HCT116 (cell line): ENCODE measurements around the gene LACTB. TPM values are rescaled to one million over a fixed set of nuclear protein-coding genes. Genes with fewer than 3 reads are reported as not detected.

Experiments
- ATAC-seq: fragments of 200-7000 bp; cut with Tn5 transposase; 2 replicates; pipeline ENCODE4 v1.9.1; 2020; ENCODE audit warnings: mild to moderate bottlenecking, moderate library complexity
- BruUV-seq: library from RNA; stranded (reverse); fragments of 400-500 nt; replicated peaks from 2 replicates; lab custom pipeline; 2021; lab: Mats Ljungman, UMichigan
- CTCF ChIA-PET: fragments of 300-600 bp; sonication (Branson Sonifier 250); formaldehyde crosslinking; loops from one replicate; lab custom pipeline; 2021; ENCODE audit warnings: antibody characterized with exemption; lab: Charles Lee
- POLR2A ChIA-PET: fragments of 300-600, 350-600 bp; sonication (Branson Sonifier 250); formaldehyde crosslinking; loops from one replicate; lab custom pipeline; 2021; ENCODE audit warnings: antibody characterized with exemption; lab: Charles Lee
- RAD21 ChIA-PET, 2 experiments: fragments of 300-600 bp; sonication (Branson Sonifier 250); formaldehyde crosslinking; loops; one replicate each; lab custom pipeline; 2023; ENCODE audit warnings: low total read pairs in 2 of 2; ENCODE audit not compliant: uncharacterized antibody in 2 of 2, unreplicated experiment in 2 of 2, low non-redundant PET in 1 of 2; lab: Charles Lee
- DNase-seq: peaks from one replicate; pipeline ENCODE4 v3.0.0-alpha.2; 2010; ENCODE audit warnings: low read depth, low spot score
- H2AFZ ChIP-seq: fragments of 200-600 bp; shearing (Covaris generic), sonication (generic); 2 replicates; pipeline ENCODE4 v1.6.1; 2017; ENCODE audit warnings: low read depth, mixed run types, mixed read lengths, antibody characterized with exemption, low read length; ENCODE audit not compliant: poor library complexity, severe bottlenecking
- H3K27ac ChIP-seq: 2 replicates; pipeline ENCODE4 v1.5.1; 2012; ENCODE audit warnings: low read depth, low read length
- H3K27me3 ChIP-seq: fragments of 200-600 bp; sonication (generic); 2 replicates; pipeline ENCODE4 v1.6.1; 2016; ENCODE audit warnings: mixed run types, low read length, mixed read lengths; ENCODE audit not compliant: insufficient read depth
- H3K36me3 ChIP-seq, 2 experiments: fragments of 200-500 bp in 1 of 2; fragments of 200-600 bp in 1 of 2; sonication (Bioruptor generic) in 1 of 2; sonication (generic) in 1 of 2; 2 replicates each; pipeline versions ENCODE4 v1.5.1 to v1.6.1; 2014 to 2016; ENCODE audit warnings: low read length in 2 of 2, inconsistent platforms in 1 of 2, mixed read lengths in 1 of 2, mixed run types in 1 of 2; ENCODE audit not compliant: insufficient read depth in 2 of 2, control insufficient read depth in 1 of 2
- H3K4me1 ChIP-seq, 2 experiments: fragments of 200-600 bp in 1 of 2; sonication (generic) in 1 of 2; 2 replicates each; pipeline versions ENCODE4 v1.5.1 to v1.6.1; 2012 to 2017; ENCODE audit warnings: low read length in 2 of 2, inconsistent platforms in 1 of 2, mild to moderate bottlenecking in 1 of 2, mixed read lengths in 1 of 2, mixed run types in 1 of 2, moderate library complexity in 1 of 2; ENCODE audit not compliant: insufficient read depth in 2 of 2, control insufficient read depth in 1 of 2
- H3K4me2 ChIP-seq: fragments of 200-600 bp; sonication (generic); 2 replicates; pipeline ENCODE4 v1.6.1; 2017; ENCODE audit warnings: mixed run types, low read length, mixed read lengths
- H3K4me3 ChIP-seq, 2 experiments: fragments of 200-600 bp in 1 of 2; sonication (generic) in 1 of 2; replicated peaks in 1 of 2; 2 replicates each; pipeline ENCODE4 v1.5.1; 2011 to 2016; ENCODE audit warnings: low read length in 2 of 2, control low read depth in 1 of 2, low read depth in 1 of 2, mild to moderate bottlenecking in 1 of 2, mixed read lengths in 1 of 2, mixed run types in 1 of 2
- H3K79me2 ChIP-seq: fragments of 200-600 bp; sonication (generic); 2 replicates; pipeline ENCODE4 v1.6.1; 2017; ENCODE audit warnings: mild to moderate bottlenecking, mixed run types, low read length, moderate library complexity, mixed read lengths; ENCODE audit not compliant: insufficient read depth
- H3K9ac ChIP-seq: fragments of 200-600 bp; sonication (generic); 2 replicates; pipeline ENCODE4 v1.6.1; 2016; ENCODE audit warnings: low read length, mixed read lengths
- H3K9me2 ChIP-seq: fragments of 200-600 bp; sonication (generic), shearing (Covaris generic); 2 replicates; pipeline ENCODE4 v1.6.1; 2017; ENCODE audit warnings: mixed run types, mild to moderate bottlenecking, moderate library complexity; ENCODE audit not compliant: insufficient read depth
- H3K9me3 ChIP-seq, 2 experiments: fragments of 200-500 bp in 1 of 2; fragments of 200-600 bp in 1 of 2; sonication (Bioruptor generic) in 1 of 2; sonication (generic) in 1 of 2; 2 replicates each; pipeline ENCODE4 v1.6.1; 2014 to 2017; ENCODE audit warnings: low read length in 2 of 2, mixed read lengths in 2 of 2, inconsistent platforms in 1 of 2, low read depth in 1 of 2, mild to moderate bottlenecking in 1 of 2, mixed run types in 1 of 2, moderate library complexity in 1 of 2; ENCODE audit not compliant: control insufficient read depth in 1 of 2, insufficient read depth in 1 of 2
- H4K20me1 ChIP-seq: fragments of 200-600 bp; sonication (generic), shearing (Covaris generic); 2 replicates; pipeline ENCODE4 v1.6.1; 2017; ENCODE audit warnings: mixed run types, mild to moderate bottlenecking, moderate library complexity; ENCODE audit not compliant: insufficient read depth
- CBX3 ChIP-seq: IDR thresholded peaks from 2 replicates; pipeline ENCODE4 v1.6.1; 2012; ENCODE audit warnings: low read depth
- EGR1 ChIP-seq: IDR thresholded peaks from 2 replicates; pipeline ENCODE4 v1.6.1; 2012; ENCODE audit warnings: low read depth
- ELF1 ChIP-seq: IDR thresholded peaks from 2 replicates; pipeline ENCODE4 v1.6.1; 2012; ENCODE audit warnings: low read depth, borderline replicate concordance
- FOSL1 ChIP-seq: IDR thresholded peaks from 2 replicates; pipeline ENCODE4 v1.6.1; 2012; ENCODE audit warnings: low read depth
- JUND ChIP-seq: IDR thresholded peaks from 2 replicates; pipeline ENCODE4 v1.6.1; 2012
- RAD21 ChIP-seq: IDR thresholded peaks from 2 replicates; pipeline ENCODE4 v1.6.1; 2012; ENCODE audit warnings: low read depth, mild to moderate bottlenecking
- SIN3A ChIP-seq: IDR thresholded peaks from 2 replicates; pipeline ENCODE4 v1.6.1; 2012; ENCODE audit warnings: low read depth
- SP1 ChIP-seq: IDR thresholded peaks from 2 replicates; pipeline ENCODE4 v1.6.1; 2012; ENCODE audit warnings: low read depth
- TCF7L2 ChIP-seq: IDR thresholded peaks from 2 replicates; pipeline ENCODE4 v1.7.0; 2011; ENCODE audit warnings: borderline replicate concordance, inconsistent platforms; ENCODE audit not compliant: insufficient read depth, insufficient read length; ENCODE audit errors: extremely low read depth
- ZNF274 ChIP-seq: fragments of 200-500 bp; sonication (Bioruptor generic); IDR thresholded peaks from 2 replicates; pipeline ENCODE4 v1.6.1; 2014; ENCODE audit warnings: mild to moderate bottlenecking, low read depth, low read length, inconsistent platforms
- intact Hi-C: fragments of 100-400 bp; cut with micrococcal nuclease; formaldehyde crosslinking; loops from 2 replicates; pipeline ENCODE4 v1.10.0; 2022
- total RNA-seq: library from RNA; stranded (reverse); gene quantifications from one replicate; pipeline ENCODE4 v1.2.1, GENCODE V29; 2021; ENCODE audit not compliant: unreplicated experiment
- TF ChIP-seq, protein P1 (sequence below): IDR thresholded peaks from 2 replicates; pipeline ENCODE4 v1.6.1; 2012; ENCODE audit warnings: low read depth
- TF ChIP-seq, protein P2 (sequence below): IDR thresholded peaks from 2 replicates; pipeline ENCODE4 v1.6.1; 2012
- TF ChIP-seq, protein P3 (sequence below): IDR thresholded peaks from 2 replicates; pipeline ENCODE4 v1.6.1; 2012

LACTB gene
- total RNA-seq, 1 experiment from 2014 or later: 7.6 TPM

DNA sequence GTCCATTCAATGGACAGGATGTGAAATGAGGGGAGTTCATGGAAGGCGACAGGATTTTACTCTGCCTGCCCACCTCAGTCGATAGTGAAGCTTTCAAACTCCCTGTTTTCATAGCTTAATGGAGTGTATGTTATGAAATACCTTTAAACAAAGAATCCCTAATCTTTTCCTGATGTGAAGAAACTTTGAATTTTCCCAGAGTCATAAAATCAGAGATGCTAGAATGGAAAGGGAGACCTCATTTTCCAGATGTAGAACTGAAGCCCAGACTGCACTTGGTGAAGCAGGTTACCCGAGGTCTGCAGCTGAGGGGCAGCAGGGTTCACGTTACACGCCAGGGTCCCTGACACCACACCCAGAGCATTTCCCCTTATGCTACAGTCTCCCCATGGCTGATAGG lies 34.7 kb upstream of the LACTB start:
- ChIA-PET POLR2A (no interaction called here), CTCF (interaction anchor here (0.6 to 1.5 kb wide), 2 partner anchors 39 to 232 kb away, joined by 3 to 8 read pairs; no protein-coding TSS in a partner anchor)
- H3K79me2 ChIP-seq: no peaks in the 10 kb centered on the region

More for the DNA sequence above, 34.7 kb upstream of the LACTB start:
- intact Hi-C loops: no loop called here
- Histone ChIP-seq H3K9ac (no peak overlapping the region), H3K27me3 (no peaks in the 10 kb centered on the region), H3K4me1 (peaks cover 7 to 11% of the 10 kb centered on the region in 2 experiments; a peak in 3 of 4 replicates), H3K27ac (no peak overlapping the region), H3K4me3 (no peak overlapping the region), H3K9me2 (no peaks in the 10 kb centered on the region), H2AFZ (no peak overlapping the region), H3K4me2 (no peak overlapping the region), H3K9me3 (no peaks in the 10 kb centered on the region), H4K20me1 (no peaks in the 10 kb centered on the region), H3K36me3 (no peaks in the 10 kb centered on the region)
- no TSS peak for BruUV-seq
- RAD21 ChIA-PET: no interaction called here
- no peak for DNase-seq
- no peak for ATAC-seq
- TF ChIP-seq JUND (no peak), SIN3A (no peak), SP1 (no peak), EGR1 (no peak), CBX3 (no peak), TCF7L2 (no peak), ELF1 (no peak), ZNF274 (no peak), RAD21 (no peak), FOSL1 (no peak)
- TF ChIP-seq, protein P1, sequence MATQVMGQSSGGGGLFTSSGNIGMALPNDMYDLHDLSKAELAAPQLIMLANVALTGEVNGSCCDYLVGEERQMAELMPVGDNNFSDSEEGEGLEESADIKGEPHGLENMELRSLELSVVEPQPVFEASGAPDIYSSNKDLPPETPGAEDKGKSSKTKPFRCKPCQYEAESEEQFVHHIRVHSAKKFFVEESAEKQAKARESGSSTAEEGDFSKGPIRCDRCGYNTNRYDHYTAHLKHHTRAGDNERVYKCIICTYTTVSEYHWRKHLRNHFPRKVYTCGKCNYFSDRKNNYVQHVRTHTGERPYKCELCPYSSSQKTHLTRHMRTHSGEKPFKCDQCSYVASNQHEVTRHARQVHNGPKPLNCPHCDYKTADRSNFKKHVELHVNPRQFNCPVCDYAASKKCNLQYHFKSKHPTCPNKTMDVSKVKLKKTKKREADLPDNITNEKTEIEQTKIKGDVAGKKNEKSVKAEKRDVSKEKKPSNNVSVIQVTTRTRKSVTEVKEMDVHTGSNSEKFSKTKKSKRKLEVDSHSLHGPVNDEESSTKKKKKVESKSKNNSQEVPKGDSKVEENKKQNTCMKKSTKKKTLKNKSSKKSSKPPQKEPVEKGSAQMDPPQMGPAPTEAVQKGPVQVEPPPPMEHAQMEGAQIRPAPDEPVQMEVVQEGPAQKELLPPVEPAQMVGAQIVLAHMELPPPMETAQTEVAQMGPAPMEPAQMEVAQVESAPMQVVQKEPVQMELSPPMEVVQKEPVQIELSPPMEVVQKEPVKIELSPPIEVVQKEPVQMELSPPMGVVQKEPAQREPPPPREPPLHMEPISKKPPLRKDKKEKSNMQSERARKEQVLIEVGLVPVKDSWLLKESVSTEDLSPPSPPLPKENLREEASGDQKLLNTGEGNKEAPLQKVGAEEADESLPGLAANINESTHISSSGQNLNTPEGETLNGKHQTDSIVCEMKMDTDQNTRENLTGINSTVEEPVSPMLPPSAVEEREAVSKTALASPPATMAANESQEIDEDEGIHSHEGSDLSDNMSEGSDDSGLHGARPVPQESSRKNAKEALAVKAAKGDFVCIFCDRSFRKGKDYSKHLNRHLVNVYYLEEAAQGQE: no peak
- TF ChIP-seq, protein P2, sequence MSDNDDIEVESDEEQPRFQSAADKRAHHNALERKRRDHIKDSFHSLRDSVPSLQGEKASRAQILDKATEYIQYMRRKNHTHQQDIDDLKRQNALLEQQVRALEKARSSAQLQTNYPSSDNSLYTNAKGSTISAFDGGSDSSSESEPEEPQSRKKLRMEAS: no peak
- TF ChIP-seq, protein P3, sequence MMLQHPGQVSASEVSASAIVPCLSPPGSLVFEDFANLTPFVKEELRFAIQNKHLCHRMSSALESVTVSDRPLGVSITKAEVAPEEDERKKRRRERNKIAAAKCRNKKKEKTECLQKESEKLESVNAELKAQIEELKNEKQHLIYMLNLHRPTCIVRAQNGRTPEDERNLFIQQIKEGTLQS: no peak
